IPS DF 4.7 (cell line): ENCODE results near the gene BHLHE40.

Experiments used
- DNase-seq: peaks from one replicate; pipeline ENCODE4 v3.0.0-alpha.2; 2013; ENCODE audit warnings: low spot score; ENCODE audit errors: extremely low read depth

The BHLHE40 gene

GRCh38 chr3:5019411-5020241, 40.4 kb downstream of the BHLHE40 start:
- no peak for DNase-seq

DNA sequence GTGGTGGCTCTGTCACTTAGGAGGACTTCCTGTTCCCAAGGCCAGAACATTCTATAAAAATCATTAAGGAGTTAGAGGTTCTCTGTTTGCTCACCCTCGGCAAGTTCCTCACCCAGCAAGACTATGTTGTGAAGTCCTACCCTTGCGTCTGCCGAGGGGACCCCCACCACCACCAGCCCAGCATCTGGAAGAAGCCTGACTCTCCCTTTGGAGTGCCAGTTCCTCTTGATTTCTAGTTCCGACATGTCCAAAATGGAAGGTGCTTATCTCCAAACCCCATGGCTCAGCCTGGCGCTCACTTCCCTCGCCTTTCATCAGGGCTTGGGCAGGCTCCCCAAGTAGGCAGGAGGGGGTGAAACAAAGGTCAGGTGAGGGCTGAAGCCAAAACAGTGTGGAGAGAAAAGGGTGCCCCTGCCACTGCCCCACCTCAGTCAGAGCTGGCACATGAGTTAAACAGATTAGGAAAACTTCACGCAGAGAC, 41.0 kb downstream of the BHLHE40 start:
- no peak for DNase-seq

DNA sequence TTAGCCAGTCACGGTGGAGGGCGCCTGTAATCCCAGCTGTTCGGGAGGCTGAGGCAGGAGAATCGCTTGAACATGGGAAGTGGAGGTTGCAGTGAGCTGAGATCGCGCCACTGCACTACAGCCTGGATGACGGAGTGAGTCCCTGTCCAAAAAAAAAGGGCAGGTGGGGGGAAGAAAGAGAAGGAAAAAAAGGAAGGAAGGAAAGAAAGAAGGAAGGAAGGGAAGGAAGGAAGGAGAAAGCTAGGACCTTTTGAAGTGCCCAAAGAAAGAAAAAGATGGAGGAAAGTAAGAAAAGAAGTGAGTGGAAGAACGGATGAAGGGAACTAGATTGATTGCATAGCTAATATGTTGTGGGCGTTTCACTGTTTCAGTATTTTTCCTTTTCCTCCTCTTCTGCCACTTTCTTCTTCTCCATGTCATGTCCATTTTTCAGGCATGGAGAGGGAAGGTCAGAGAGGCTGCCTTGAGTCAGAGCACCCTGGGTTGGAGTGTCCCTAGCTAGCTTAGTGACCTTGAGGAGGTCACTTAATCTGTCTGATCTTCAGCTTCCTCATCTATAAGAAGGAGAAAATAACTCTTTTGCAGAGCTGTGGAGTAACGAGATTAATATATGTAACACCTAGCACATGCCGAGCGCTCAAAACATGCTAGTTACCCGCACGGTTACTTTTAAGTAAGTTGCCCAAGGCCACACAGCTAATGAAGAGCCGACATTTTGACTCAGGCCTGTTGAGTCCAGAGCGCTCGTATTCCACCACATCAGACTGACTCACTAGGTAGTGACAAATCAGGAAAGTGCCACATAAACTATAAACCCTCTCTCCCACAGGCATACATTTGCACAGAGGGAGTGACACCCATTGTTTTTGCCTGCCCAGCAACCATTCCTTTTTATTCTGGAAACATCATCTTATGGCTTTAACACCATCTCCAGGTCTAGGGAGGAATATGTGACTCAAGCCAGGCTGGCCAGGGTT, 42.2 kb downstream of the BHLHE40 start:
- no peak for DNase-seq

DNA sequence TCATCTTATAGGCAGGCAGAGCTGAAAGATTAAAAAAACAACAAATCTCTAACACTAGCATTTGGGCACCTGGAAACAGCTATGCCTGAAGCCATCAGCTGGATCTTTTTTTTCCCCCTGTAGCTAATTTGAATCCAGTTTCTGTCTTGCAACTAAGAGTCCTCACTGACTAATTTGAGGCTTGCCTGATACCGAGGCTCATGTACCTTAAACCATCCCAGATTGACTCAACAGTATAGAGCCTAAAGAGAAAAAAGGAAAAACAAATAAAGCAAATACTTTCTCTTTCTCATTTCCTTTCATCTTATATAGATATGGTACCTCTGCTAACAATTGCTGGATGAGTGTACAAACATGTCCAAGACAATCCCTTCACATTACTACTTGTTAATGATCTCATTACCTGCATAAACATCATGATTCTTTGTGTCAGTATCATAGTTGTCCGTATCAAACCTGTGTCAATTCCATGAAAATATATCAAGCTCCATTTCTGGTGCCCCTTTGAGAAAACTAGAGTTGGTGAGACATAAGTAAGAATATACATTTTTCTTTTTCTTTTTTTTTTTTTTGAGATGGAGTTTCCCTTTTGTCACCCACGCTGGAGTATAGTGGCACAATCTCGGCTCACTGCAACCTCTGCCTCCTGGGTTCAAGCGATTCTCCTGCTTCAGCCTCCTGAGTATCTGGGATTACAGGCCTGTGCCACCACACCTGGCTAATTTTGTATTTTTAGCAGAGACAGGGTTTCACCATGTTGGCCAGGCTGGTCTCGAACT, 43.1 kb downstream of the BHLHE40 start:
- DNase-seq: no peak

DNA sequence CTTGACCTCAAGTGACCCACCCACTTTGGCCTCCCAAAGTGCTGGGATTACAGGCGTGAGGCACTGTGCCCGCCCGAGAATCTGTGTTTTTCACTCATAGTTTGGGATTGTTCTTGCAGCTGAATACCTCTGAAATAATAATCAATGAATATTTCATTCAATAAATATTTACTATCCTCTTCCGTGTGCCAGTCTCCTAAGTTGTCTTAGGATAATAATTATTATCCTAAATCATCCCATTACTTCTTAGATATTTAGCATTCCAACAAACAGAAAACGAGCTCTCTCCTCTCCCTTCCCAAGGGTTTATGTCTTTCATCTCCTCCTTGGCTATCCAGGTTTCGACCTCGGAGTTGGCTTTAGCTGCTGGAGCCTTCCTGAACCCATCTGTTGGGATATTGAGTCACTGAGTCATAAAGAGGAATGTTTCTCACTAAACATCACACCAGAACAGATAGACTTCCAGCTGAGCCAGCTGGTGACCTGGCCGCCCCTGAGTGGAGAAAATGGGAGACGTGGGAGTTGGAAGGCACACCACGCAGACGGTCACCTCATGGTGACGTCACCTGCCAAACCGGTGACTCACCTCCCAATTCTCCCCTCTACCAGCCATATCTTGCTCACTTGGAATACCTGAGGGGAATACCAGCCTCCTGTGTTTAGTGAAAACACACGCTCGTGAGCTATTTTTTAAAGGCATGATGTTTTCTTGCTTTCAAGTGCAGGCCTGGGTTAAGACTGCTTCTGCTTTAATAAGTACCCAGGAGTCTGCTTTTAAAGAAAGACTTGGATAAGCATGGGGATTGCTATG, 43.9 kb downstream of the BHLHE40 start:
- peak; percentile 72 for DNase-seq

DNA sequence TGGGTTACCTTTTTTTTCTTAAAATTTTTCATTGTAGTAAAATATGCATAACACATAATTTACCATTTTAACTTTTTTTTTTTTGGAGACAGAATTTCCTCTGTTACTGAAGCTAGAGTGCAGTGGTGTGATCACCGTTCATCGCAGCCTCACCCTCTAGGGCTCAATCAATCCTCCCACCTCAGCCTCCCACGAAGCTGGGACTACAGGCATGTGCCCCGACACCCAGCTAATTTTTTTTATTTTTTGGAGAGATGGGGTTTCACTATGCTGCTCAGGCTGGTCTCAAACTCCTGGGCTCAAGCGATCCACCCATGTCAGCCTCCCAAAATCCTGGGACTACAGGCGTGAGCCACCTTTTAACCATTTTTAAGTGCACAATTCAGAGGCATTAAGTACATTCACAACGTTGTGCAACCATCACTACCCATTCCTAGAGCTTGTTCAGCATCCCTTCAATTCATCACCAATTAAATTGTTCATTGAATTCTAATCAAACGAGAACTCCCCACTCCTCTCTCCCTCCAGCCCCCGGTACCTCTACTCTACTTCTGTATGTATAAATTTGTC, 44.6 kb downstream of the BHLHE40 start:
- DNase-seq: no peak

- no peak for DNase-seq
Measured at GRCh38 chr3:5026046-5026362, 46.8 kb downstream of the BHLHE40 start.

- no peak for DNase-seq
Measured at GRCh38 chr3:5029715-5030114, 50.5 kb downstream of the BHLHE40 start.

DNA sequence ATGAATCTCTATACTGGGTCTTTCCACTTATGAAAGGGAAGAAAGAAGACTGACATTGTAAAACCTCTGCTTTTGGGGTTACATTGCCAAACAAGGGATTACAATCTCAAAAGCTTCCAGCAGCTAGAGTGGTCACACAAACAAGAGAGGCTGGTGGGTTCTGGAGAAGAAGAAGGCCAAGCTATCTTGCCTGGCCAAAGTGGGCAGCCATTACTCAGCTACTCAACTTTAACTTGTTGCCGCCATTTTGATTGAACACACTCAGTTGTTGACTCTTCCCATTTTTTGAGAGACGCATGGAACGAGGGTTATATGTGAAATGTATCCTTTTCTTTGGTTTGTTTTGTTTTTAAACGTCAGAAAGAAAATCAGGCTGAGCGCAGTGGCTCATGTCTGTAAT, 50.9 kb downstream of the BHLHE40 start:
- no peak for DNase-seq

GRCh38 chr3:5032844-5033243, 53.6 kb downstream of the BHLHE40 start:
- no peak for DNase-seq
